Measurements from ENCODE around the gene CLBA1. TPM values are rescaled to one million over a fixed set of nuclear protein-coding genes. Genes with fewer than 3 reads are reported as not detected.
"Not testable (repeated sequence)": the region's sequence is repeated elsewhere in the genome, so short reads cannot be mapped to it uniquely, and the experiment has no call there.

Gene CLBA1
- total RNA-seq, 1 experiment from 2014 or later, result 14.8 TPM

DNA sequence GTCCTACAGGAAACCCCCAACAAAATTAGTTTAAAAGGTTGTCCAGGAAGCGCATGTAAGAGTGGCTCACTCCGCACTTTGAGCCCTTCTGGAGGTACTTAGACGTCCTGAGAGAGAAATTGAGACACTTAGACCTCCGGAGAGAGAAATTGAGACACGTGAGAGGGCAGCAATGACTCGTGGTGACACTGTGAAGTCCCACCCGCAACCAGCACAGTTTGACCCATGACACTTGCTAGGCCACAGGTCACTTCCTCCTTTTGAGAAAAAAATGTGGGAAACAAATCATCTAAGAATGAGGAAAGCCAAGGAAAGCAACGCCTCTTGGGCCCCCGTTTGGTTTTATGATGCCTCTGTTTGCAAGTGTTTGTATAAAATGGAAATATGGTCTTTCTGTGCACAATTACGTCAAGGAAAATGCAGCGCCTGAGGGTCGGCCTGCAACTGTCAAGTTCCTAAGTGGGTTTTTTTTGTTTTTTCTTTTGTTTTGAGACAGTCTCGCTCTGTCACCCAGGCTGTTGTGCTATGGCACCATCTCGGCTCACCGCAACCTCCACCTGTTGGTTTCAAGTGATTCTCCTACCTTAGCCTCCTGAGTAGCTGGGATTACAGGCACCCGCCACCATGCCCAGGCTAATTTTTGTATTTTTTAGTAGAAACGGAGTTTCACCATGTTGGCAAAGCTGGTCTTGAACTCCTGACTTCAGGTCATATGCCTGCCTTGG lies 48.9 kb downstream of the CLBA1 start:
- no peak overlapping the region for H3K9ac ChIP-seq (ENCODE audit: low read length)
- no TSS peak for BruUV-seq (replicated peaks)
- no peak for ATAC-seq
- no peak for DNase-seq (ENCODE audit: low read depth, low spot score)
- H4K20me1 ChIP-seq (ENCODE audit: insufficient read depth), result no peaks in the 10 kb centered on the region
- H3K79me2 ChIP-seq (ENCODE audit: insufficient read depth, low read length), result no peaks in the 10 kb centered on the region
- no peak overlapping the region for H3K4me2 ChIP-seq (ENCODE audit: low read length)
- H3K27me3 ChIP-seq (ENCODE audit: insufficient read depth, low read length), result no peaks in the 10 kb centered on the region
- H3K36me3 ChIP-seq (ENCODE audit: control insufficient read depth in 1 of 2, insufficient read depth in 2 of 2, low read length in 2 of 2), result no peaks in the 10 kb centered on the region
- RAD21 ChIA-PET (ENCODE audit: low non-redundant PET in 1 of 2, low total read pairs in 2 of 2, uncharacterized antibody in 2 of 2, unreplicated experiment in 2 of 2), result no interaction called here
- TF ChIP-seq, protein P1, sequence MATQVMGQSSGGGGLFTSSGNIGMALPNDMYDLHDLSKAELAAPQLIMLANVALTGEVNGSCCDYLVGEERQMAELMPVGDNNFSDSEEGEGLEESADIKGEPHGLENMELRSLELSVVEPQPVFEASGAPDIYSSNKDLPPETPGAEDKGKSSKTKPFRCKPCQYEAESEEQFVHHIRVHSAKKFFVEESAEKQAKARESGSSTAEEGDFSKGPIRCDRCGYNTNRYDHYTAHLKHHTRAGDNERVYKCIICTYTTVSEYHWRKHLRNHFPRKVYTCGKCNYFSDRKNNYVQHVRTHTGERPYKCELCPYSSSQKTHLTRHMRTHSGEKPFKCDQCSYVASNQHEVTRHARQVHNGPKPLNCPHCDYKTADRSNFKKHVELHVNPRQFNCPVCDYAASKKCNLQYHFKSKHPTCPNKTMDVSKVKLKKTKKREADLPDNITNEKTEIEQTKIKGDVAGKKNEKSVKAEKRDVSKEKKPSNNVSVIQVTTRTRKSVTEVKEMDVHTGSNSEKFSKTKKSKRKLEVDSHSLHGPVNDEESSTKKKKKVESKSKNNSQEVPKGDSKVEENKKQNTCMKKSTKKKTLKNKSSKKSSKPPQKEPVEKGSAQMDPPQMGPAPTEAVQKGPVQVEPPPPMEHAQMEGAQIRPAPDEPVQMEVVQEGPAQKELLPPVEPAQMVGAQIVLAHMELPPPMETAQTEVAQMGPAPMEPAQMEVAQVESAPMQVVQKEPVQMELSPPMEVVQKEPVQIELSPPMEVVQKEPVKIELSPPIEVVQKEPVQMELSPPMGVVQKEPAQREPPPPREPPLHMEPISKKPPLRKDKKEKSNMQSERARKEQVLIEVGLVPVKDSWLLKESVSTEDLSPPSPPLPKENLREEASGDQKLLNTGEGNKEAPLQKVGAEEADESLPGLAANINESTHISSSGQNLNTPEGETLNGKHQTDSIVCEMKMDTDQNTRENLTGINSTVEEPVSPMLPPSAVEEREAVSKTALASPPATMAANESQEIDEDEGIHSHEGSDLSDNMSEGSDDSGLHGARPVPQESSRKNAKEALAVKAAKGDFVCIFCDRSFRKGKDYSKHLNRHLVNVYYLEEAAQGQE (IDR thresholded peaks at IDR 0.05; ENCODE audit: low read depth), result no peak
- TF ChIP-seq CEBPB (IDR thresholded peaks at IDR 0.05; ENCODE audit: low read depth), result no peak
- TF ChIP-seq, protein P2, sequence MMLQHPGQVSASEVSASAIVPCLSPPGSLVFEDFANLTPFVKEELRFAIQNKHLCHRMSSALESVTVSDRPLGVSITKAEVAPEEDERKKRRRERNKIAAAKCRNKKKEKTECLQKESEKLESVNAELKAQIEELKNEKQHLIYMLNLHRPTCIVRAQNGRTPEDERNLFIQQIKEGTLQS (IDR thresholded peaks at IDR 0.05), result no peak
- no peak for TF ChIP-seq RAD21 (IDR thresholded peaks at IDR 0.05; ENCODE audit: low read depth)
- TF ChIP-seq ZNF274 (IDR thresholded peaks at IDR 0.05; ENCODE audit: low read depth, low read length), result no peak
- no peak for TF ChIP-seq SP1 (IDR thresholded peaks at IDR 0.05; ENCODE audit: low read depth)
- TF ChIP-seq EZH2phosphoT487 (IDR thresholded peaks at IDR 0.05; ENCODE audit: borderline replicate concordance), result no peak
- TF ChIP-seq EGR1 (IDR thresholded peaks at IDR 0.05; ENCODE audit: low read depth), result no peak
- no peak for TF ChIP-seq ZFX (IDR thresholded peaks at IDR 0.05)
- TF ChIP-seq FOSL1 (IDR thresholded peaks at IDR 0.05; ENCODE audit: low read depth), result no peak
- no peak for TF ChIP-seq JUND (IDR thresholded peaks at IDR 0.05)
- no peak for TF ChIP-seq TCF7L2 (IDR thresholded peaks at IDR 0.05; ENCODE audit: borderline replicate concordance, extremely low read depth, insufficient read depth, insufficient read length)
- TF ChIP-seq, protein P3, sequence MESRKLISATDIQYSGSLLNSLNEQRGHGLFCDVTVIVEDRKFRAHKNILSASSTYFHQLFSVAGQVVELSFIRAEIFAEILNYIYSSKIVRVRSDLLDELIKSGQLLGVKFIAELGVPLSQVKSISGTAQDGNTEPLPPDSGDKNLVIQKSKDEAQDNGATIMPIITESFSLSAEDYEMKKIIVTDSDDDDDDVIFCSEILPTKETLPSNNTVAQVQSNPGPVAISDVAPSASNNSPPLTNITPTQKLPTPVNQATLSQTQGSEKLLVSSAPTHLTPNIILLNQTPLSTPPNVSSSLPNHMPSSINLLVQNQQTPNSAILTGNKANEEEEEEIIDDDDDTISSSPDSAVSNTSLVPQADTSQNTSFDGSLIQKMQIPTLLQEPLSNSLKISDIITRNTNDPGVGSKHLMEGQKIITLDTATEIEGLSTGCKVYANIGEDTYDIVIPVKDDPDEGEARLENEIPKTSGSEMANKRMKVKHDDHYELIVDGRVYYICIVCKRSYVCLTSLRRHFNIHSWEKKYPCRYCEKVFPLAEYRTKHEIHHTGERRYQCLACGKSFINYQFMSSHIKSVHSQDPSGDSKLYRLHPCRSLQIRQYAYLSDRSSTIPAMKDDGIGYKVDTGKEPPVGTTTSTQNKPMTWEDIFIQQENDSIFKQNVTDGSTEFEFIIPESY (IDR thresholded peaks at IDR 0.05; ENCODE audit: extremely low read depth, insufficient replicate concordance, low read length), result no peak
- no peak for TF ChIP-seq POLR2A (IDR thresholded peaks at IDR 0.05; ENCODE audit: borderline replicate concordance, extremely low read depth, insufficient read depth, insufficient read length)
- TF ChIP-seq SIN3A (IDR thresholded peaks at IDR 0.05; ENCODE audit: low read depth), result no peak
- POLR2A ChIA-PET, result no interaction called here
- intact Hi-C loops (cut with micrococcal nuclease), result no loop called here
- CTCF ChIA-PET, result no interaction called here
- H3K9me3 ChIP-seq (ENCODE audit: control insufficient read depth in 1 of 2, insufficient read depth in 1 of 2, low read depth in 1 of 2, low read length in 2 of 2), result no peaks in the 10 kb centered on the region
- no peak overlapping the region for H3K27ac ChIP-seq (ENCODE audit: low read depth, low read length)
- H2AFZ ChIP-seq (ENCODE audit: low read depth, low read length, poor library complexity, severe bottlenecking), result no peak overlapping the region
- no peak overlapping the region for H3K4me3 ChIP-seq (replicated peaks in 1 of 2; ENCODE audit: low read depth in 1 of 2, low read length in 2 of 2)
- H3K4me1 ChIP-seq (ENCODE audit: control insufficient read depth in 1 of 2, insufficient read depth in 2 of 2, low read length in 2 of 2), result peaks cover 0 to 3% of the 10 kb centered on the region in 2 experiments; a peak in 1 of 4 replicates
- H3K9me2 ChIP-seq (ENCODE audit: insufficient read depth), result no peaks in the 10 kb centered on the region

DNA sequence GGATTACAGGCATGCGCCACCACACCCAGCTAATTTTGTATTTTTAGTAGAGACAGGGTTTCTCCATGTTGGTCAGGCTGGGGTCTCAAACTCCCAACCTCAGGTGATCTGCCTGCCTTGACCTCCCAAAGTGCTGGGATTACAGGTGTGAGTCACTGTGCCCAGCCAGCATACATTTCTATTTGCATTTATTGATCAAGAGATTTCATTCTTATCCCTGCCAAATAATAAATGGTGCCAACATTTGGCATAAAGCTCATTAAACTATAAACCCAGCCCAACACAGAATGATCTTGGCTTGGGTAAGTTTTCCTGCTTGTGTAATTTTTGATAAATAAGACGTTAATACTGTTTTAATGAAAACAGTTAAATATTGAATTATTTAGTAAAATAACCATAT lies 50.0 kb downstream of the CLBA1 start:
- intact Hi-C loops (cut with micrococcal nuclease); H3K4me3 ChIP-seq (replicated peaks in 1 of 2; ENCODE audit: low read depth in 1 of 2, low read length in 2 of 2); H4K20me1 ChIP-seq (ENCODE audit: insufficient read depth); CTCF ChIA-PET; H3K27me3 ChIP-seq (ENCODE audit: insufficient read depth, low read length); H3K79me2 ChIP-seq (ENCODE audit: insufficient read depth, low read length); RAD21 ChIA-PET (ENCODE audit: low non-redundant PET in 1 of 2, low total read pairs in 2 of 2, uncharacterized antibody in 2 of 2, unreplicated experiment in 2 of 2); H3K9ac ChIP-seq (ENCODE audit: low read length); H3K4me2 ChIP-seq (ENCODE audit: low read length); H3K27ac ChIP-seq (ENCODE audit: low read depth, low read length); H3K4me1 ChIP-seq (ENCODE audit: control insufficient read depth in 1 of 2, insufficient read depth in 2 of 2, low read length in 2 of 2); H3K9me2 ChIP-seq (ENCODE audit: insufficient read depth); DNase-seq (ENCODE audit: low read depth, low spot score); ATAC-seq; H3K9me3 ChIP-seq (ENCODE audit: control insufficient read depth in 1 of 2, insufficient read depth in 1 of 2, low read depth in 1 of 2, low read length in 2 of 2); H3K36me3 ChIP-seq (ENCODE audit: control insufficient read depth in 1 of 2, insufficient read depth in 2 of 2, low read length in 2 of 2); H2AFZ ChIP-seq (ENCODE audit: low read depth, low read length, poor library complexity, severe bottlenecking); BruUV-seq (replicated peaks): not testable (repeated sequence)
- POLR2A ChIA-PET, result interaction anchor here (1.6 to 1.7 kb wide), 2 partner anchors 12 to 63 kb away, joined by 3 to 5 read pairs; no protein-coding TSS in a partner anchor

Measured in HCT116 (cell line).